NCI-H82 treated with DMSO at 0.1 percent for 48 hours (cell line): Measurements from ENCODE around the gene GAR1.
"Not testable (repeated sequence)": the region's sequence is repeated elsewhere in the genome, so short reads cannot be mapped to it uniquely, and the experiment has no call there.

Experiments
- DNase-seq: peaks from one replicate; lab custom pipeline; 2025; ENCODE audit not compliant: unreplicated experiment; lab: John Stamatoyannopoulos, UW

Gene GAR1

GRCh38 chr4:109815151-109816081 is at the start of gene GAR1:
TSS of gene GAR1 (plus strand) at chr4:109815762. CDS start at chr4:109816165, 403 bp downstream.
- peak; percentile 59 for DNase-seq

GRCh38 chr4:109782092-109782491 is 33.5 kb upstream of the GAR1 start:
- DNase-seq = not testable (repeated sequence)

GRCh38 chr4:109786846-109787245 is 28.7 kb upstream of the GAR1 start:
- no peak for DNase-seq

GRCh38 chr4:109787807-109788206 is 27.8 kb upstream of the GAR1 start:
- no peak for DNase-seq

- no peak for DNase-seq
These were observed 20.5 kb upstream of the GAR1 start for GRCh38 chr4:109795059-109795458.

- no peak for DNase-seq
These were observed 16.7 kb upstream of the GAR1 start for GRCh38 chr4:109798866-109799265.

GRCh38 chr4:109801099-109801789 is 14.3 kb upstream of the GAR1 start:
- no peak for DNase-seq

- DNase-seq = no peak
These were observed 13.7 kb upstream of the GAR1 start, which contains the start of gene CFI for GRCh38 chr4:109801895-109802319. TSS of gene CFI (minus strand) at chr4:109801999. CDS start at chr4:109801971, 28 bp downstream.

GRCh38 chr4:109803924-109804571 is 11.5 kb upstream of the GAR1 start:
- peak; percentile 26 for DNase-seq

GRCh38 chr4:109809655-109810054 is 5.9 kb upstream of the GAR1 start:
- DNase-seq = no peak

GRCh38 chr4:109810552-109811387 is 4.8 kb upstream of the GAR1 start:
- no peak for DNase-seq

GRCh38 chr4:109811707-109812106 is 3.9 kb upstream of the GAR1 start:
- DNase-seq = no peak

GRCh38 chr4:109816082-109816442 is 500 bp downstream of the GAR1 start:
- no peak for DNase-seq

- DNase-seq = no peak
These were observed 1.3 kb downstream of the GAR1 start for GRCh38 chr4:109816894-109817293.

GRCh38 chr4:109818268-109818667 is 2.7 kb downstream of the GAR1 start:
- DNase-seq = no peak

GRCh38 chr4:109820563-109820962 is 5.0 kb downstream of the GAR1 start:
- no peak for DNase-seq

GRCh38 chr4:109821185-109821584 is 5.6 kb downstream of the GAR1 start:
- no peak for DNase-seq

GRCh38 chr4:109826719-109827118 is 11.2 kb downstream of the GAR1 start:
- no peak for DNase-seq

- no peak for DNase-seq
These were observed 12.1 kb downstream of the GAR1 start, which contains the start of gene RRH for GRCh38 chr4:109827672-109828071. TSS of gene RRH (plus strand) at chr4:109827972. CDS start at chr4:109828028, 56 bp downstream.

GRCh38 chr4:109833756-109834155 is 18.2 kb downstream of the GAR1 start:
- no peak for DNase-seq

- DNase-seq = no peak
These were observed 21.4 kb downstream of the GAR1 start for GRCh38 chr4:109836985-109837384.
